SU-DHL-6 (cell line): Measurements from ENCODE around the gene SRRM1.

ENCODE experiments used
- EZH2phosphoT487 ChIP-seq: fragments of 200-600 bp; sonication (generic), shearing (Covaris generic); conservative IDR thresholded peaks from 2 replicates; pipeline ENCODE4 v1.6.1; 2018; ENCODE audit warnings: mild to moderate bottlenecking, antibody characterized with exemption, low read length, moderate library complexity, mixed read lengths
- TF ChIP-seq, protein P1 (sequence below): fragments of 200-600 bp; sonication (generic); IDR thresholded peaks from one replicate; pipeline ENCODE4 v1.5.1; 2017; ENCODE audit warnings: antibody characterized with exemption, mild to moderate bottlenecking, low read length, moderate library complexity; ENCODE audit not compliant: insufficient read depth, poor library complexity, severe bottlenecking

DNA sequence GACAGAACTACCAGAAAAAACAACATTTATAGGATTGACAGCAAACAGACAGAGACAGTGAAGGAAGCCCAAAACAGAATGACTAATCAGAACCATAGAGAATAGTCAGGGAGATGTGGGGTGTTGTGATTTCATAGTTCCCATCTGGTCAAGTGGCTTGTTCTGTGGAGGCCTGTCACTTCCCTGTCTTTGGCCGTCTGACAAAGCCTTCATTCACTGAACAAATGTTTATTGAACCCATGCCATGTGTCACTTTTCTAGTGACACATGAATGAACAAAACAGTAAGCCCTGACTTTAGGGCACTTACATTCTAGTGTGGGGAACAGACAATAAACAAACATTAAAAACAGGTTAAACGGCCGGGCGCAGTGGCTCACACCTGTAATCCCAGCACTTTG lies 3.2 kb upstream of the SRRM1 start:
- no peak for TF ChIP-seq EZH2phosphoT487
- TF ChIP-seq, protein P1, sequence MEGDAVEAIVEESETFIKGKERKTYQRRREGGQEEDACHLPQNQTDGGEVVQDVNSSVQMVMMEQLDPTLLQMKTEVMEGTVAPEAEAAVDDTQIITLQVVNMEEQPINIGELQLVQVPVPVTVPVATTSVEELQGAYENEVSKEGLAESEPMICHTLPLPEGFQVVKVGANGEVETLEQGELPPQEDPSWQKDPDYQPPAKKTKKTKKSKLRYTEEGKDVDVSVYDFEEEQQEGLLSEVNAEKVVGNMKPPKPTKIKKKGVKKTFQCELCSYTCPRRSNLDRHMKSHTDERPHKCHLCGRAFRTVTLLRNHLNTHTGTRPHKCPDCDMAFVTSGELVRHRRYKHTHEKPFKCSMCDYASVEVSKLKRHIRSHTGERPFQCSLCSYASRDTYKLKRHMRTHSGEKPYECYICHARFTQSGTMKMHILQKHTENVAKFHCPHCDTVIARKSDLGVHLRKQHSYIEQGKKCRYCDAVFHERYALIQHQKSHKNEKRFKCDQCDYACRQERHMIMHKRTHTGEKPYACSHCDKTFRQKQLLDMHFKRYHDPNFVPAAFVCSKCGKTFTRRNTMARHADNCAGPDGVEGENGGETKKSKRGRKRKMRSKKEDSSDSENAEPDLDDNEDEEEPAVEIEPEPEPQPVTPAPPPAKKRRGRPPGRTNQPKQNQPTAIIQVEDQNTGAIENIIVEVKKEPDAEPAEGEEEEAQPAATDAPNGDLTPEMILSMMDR = no peak
